Natural killer cell (primary cell): ENCODE data around the gene RMDN3. TPM values are rescaled to one million over a fixed set of nuclear protein-coding genes. Genes with fewer than 3 reads are reported as not detected.
A peak's percentile ranks its signal among the peaks of the same experiment; 100 is the strongest.

Source experiments
- ATAC-seq, 3 donors: fragments of 150-1000 bp in 2 of 3; fragments of 200-7000 bp in 1 of 3; cut with Tn5 transposase; 1 replicate in 1 of 3; 2 replicates in 2 of 3; pipeline ENCODE4 v1.10.0; 2021; ENCODE audit warnings: mild to moderate bottlenecking in 2 of 3, moderate library complexity in 2 of 3
- DNase-seq, 2 donors: peaks; one replicate each; pipeline versions ENCODE4 v3.0.0 to v3.0.0-alpha.2; 2013 to 2021; ENCODE audit warnings: mixed read lengths in 1 of 2
- H3K27ac ChIP-seq: one replicate; pipeline ENCODE4 v1.5.1; 2013; ENCODE audit warnings: mild to moderate bottlenecking, low read length
- H3K27me3 ChIP-seq: one replicate; pipeline ENCODE4 v1.6.1; 2013; ENCODE audit warnings: low read length; ENCODE audit not compliant: control insufficient read depth, insufficient read depth
- H3K36me3 ChIP-seq: one replicate; pipeline ENCODE4 v1.6.1; 2013; ENCODE audit warnings: low read length; ENCODE audit not compliant: control insufficient read depth, insufficient read depth
- H3K4me1 ChIP-seq: one replicate; pipeline ENCODE4 v1.6.1; 2013; ENCODE audit warnings: low read length; ENCODE audit not compliant: control insufficient read depth, insufficient read depth
- H3K4me3 ChIP-seq: one replicate; pipeline ENCODE4 v1.5.1; 2013; ENCODE audit warnings: low read length
- H3K9me3 ChIP-seq: one replicate; pipeline ENCODE4 v1.6.1; 2013; ENCODE audit warnings: low read length; ENCODE audit not compliant: control insufficient read depth, insufficient read depth
- H3K27ac Mint-ChIP-seq, 2 donors: one replicate each; pipeline ENCODE4 v1.8.0; 2022; ENCODE audit warnings: mild to moderate bottlenecking in 2 of 2, mixed read lengths in 2 of 2, moderate library complexity in 1 of 2
- H3K27me3 Mint-ChIP-seq, 2 donors: one replicate each; pipeline ENCODE4 v1.8.0; 2022; ENCODE audit warnings: low read depth in 2 of 2, mixed read lengths in 2 of 2
- H3K36me3 Mint-ChIP-seq: one replicate; pipeline ENCODE4 v1.8.0; 2022; ENCODE audit warnings: mixed read lengths
- H3K4me1 Mint-ChIP-seq, 2 donors: one replicate each; pipeline ENCODE4 v1.8.0; 2022; ENCODE audit warnings: mixed read lengths in 2 of 2
- H3K4me3 Mint-ChIP-seq: one replicate; pipeline ENCODE4 v1.8.0; 2022; ENCODE audit warnings: mild to moderate bottlenecking, moderate library complexity, mixed read lengths
- H3K9me3 Mint-ChIP-seq, 2 donors: one replicate each; pipeline ENCODE4 v1.8.0; 2022; ENCODE audit warnings: mixed read lengths in 2 of 2
- CTCF ChIP-seq: fragments of 200-600 bp; IDR thresholded peaks from one replicate; pipeline ENCODE4 v1.8.0; 2022; ENCODE audit warnings: antibody characterized with exemption
- WGBS: methylation state at CpG from one replicate; pipeline ENCODE4 v1.1.7; 2013; ENCODE audit warnings: missing lambda C conversion rate; ENCODE audit not compliant: insufficient coverage; 5-methylcytosine and 5-hydroxymethylcytosine counted together
- intact Hi-C: fragments of 100-400 bp; cut with micrococcal nuclease; formaldehyde crosslinking; loops from one replicate; pipeline ENCODE4 v1.14.2; 2022
- total RNA-seq, 4 donors: library from RNA; stranded (reverse); fragments of 120-200 nt in 1 of 4; gene quantifications; one replicate each; pipeline versions ENCODE4 v1.2.3 to v1.2.4, GENCODE V29; 2013 to 2022

The RMDN3 gene
- total RNA-seq, 3 donors from 2014 or later (not counting 1 experiment from before 2014, with no cell fraction given), result 52.8 to 82.3 (median 72.0) TPM

- peak; percentile 58 to 79 (median 64) for ATAC-seq
- H3K9me3 Mint-ChIP-seq, result no peaks in the 10 kb centered on the region
- 25% methylated on average over 28 of the region's 28 CpGs for WGBS
- Histone ChIP-seq H3K4me3 (no peak within 1 kb of the TSS), H3K36me3 (peaks cover 30% of the 10 kb centered on the region), H3K27ac (peak within 1 kb of the TSS; percentile 60), H3K9me3 (no peaks in the 10 kb centered on the region), H3K27me3 (no peaks in the 10 kb centered on the region), H3K4me1 (peaks cover 53% of the 10 kb centered on the region)
- no peak for TF ChIP-seq CTCF
- intact Hi-C loops, result no loop called here
- H3K27me3 Mint-ChIP-seq, result no peaks in the 10 kb centered on the region
- peak within 1 kb of the TSS; percentile 86 to 96 for H3K27ac Mint-ChIP-seq
- H3K4me1 Mint-ChIP-seq, result peaks cover 42 to 52% of the 10 kb centered on the region in 2 donors
- H3K36me3 Mint-ChIP-seq, result peaks cover 2% of the 10 kb centered on the region
- H3K4me3 Mint-ChIP-seq, result peak within 1 kb of the TSS; percentile 77
- peak; percentile 57 to 61 for DNase-seq
Measured at GRCh38 chr15:40769274-40770146, 14.5 kb upstream of the RMDN3 start, which contains the start of gene C15orf62. TSS of gene C15orf62 (plus strand) at chr15:40769980. CDS start at chr15:40770496, 516 bp downstream.

GRCh38 chr15:40768521-40769273 lies 13.6 kb upstream of the RMDN3 start:
- ATAC-seq, result peak in 1 of 3 donors; percentile 5
- Mint-ChIP-seq H3K27ac (peak overlapping the region; percentile 86 to 96), H3K36me3 (no peaks in the 10 kb centered on the region), H3K4me3 (peak overlapping the region; percentile 72), H3K27me3 (no peaks in the 10 kb centered on the region), H3K4me1 (peaks cover 42 to 59% of the 10 kb centered on the region in 2 donors), H3K9me3 (no peaks in the 10 kb centered on the region)
- Histone ChIP-seq H3K9me3 (no peaks in the 10 kb centered on the region), H3K36me3 (peaks cover 22% of the 10 kb centered on the region), H3K27me3 (no peaks in the 10 kb centered on the region), H3K4me3 (no peak overlapping the region), H3K27ac (peak overlapping the region; percentile 60), H3K4me1 (peaks cover 60% of the 10 kb centered on the region)
- DNase-seq, result no peak
- intact Hi-C loops, result no loop called here
- TF ChIP-seq CTCF, result no peak
- 57% methylated on average over 21 of the region's 21 CpGs for WGBS

GRCh38 chr15:40767838-40768500 lies 12.9 kb upstream of the RMDN3 start:
- H3K27me3 ChIP-seq, result no peaks in the 10 kb centered on the region
- no peaks in the 10 kb centered on the region for H3K9me3 ChIP-seq
- Mint-ChIP-seq H3K4me1 (peaks cover 42 to 64% of the 10 kb centered on the region in 2 donors), H3K36me3 (no peaks in the 10 kb centered on the region), H3K27me3 (no peaks in the 10 kb centered on the region), H3K27ac (peak overlapping the region; percentile 86 to 96), H3K9me3 (no peaks in the 10 kb centered on the region), H3K4me3 (no peak overlapping the region)
- H3K4me3 ChIP-seq, result no peak overlapping the region
- no peak for TF ChIP-seq CTCF
- ATAC-seq (no peak), DNase-seq (no peak)
- H3K36me3 ChIP-seq, result peaks cover 16% of the 10 kb centered on the region
- peaks cover 67% of the 10 kb centered on the region for H3K4me1 ChIP-seq
- intact Hi-C loops, result no loop called here
- 95% methylated on average over 28 of the region's 29 CpGs for WGBS
- peak overlapping the region; percentile 60 for H3K27ac ChIP-seq
